HG02588 (cell line): ENCODE measurements around the gene PRICKLE2.

Experiments
- ATAC-seq: cut with Tn5 transposase; IDR thresholded peaks from one replicate; pipeline ENCODE4 v1.9.1; 2021; ENCODE audit warnings: mild to moderate bottlenecking, moderate library complexity; ENCODE audit not compliant: unreplicated experiment

The PRICKLE2 gene

DNA sequence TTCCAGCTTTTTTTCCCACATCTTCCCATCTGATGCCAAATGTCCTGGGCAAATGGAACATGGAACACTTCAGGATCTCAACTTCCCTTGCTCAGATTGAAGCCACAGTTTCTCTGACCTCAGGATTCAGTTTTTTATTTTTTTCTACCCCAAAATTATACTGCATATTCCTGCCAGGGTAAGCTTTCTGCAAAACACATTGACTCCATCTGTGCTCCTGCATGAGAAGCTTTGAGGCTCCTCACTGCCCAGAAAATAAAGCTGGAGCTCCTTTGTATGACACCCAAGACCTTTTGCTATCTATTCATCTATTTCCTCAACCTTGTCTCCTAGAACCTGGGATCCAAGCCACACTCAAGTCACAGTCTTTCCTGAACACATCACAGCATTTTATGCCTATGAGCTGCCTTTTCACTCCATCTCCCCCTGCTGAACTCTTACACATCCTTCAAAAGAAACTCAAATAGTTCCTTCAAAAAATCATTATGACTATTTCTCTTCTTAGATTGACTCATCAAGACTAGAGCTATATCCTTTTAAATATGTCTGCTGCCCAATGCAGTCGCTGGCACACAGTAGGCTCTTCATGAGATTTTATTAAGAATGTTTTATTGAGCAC is 144.5 kb downstream of the PRICKLE2 start:
- ATAC-seq: no peak

DNA sequence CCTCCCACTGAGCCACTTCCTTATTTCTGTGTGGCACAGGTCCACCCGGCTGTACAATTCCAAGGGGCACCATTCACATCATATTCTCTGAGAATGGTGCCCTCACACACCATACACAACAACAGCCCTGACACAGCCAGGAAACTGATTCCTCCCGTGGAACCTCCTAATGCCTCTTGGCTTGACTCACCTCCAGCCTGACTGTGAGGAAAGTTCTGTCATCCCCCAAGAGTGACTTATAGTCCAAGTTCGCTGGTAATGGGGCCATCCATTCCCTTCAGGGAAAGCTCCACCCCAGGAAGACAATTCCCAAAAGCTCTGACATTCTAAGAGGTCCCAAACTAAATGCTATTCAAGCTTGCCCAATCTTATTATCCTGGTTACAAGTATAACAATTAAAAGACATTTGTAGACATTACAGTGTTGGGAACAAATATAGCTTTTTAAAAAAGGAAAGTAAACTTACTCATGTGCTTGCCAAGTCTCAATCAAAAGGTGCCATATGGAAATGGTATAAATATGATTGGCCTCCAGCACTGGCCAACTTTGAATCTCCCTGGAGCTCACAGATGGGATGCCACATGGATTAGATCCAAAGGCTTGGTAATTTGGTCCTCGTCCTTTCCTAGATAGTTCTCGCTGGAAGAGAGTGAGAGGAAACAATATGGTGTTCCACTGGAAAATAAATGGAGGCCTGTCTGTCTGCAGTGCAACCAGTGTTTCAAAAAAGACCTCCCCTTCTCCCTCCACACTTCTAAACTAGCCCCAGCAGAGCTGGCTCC is 145.7 kb downstream of the PRICKLE2 start:
- no peak for ATAC-seq

DNA sequence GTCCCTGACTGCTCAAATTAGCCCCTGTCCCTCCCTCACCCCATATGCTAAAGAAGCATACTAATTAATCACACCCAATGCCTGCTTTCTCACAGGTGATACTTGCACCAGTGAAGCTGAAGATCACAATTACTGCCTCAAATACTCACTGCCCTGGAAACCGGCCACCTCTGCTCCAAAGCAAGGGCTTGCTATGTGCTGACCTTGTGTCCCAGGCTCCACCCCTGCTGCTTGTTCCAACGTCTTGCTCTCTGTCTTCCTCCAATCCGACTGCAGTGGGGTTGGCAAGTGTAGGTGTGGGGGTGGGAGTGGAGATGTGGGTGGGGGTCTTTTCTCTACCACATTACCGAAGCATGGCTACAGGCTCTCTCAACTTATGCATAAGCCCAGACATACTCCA is 146.3 kb downstream of the PRICKLE2 start:
- no peak for ATAC-seq

DNA sequence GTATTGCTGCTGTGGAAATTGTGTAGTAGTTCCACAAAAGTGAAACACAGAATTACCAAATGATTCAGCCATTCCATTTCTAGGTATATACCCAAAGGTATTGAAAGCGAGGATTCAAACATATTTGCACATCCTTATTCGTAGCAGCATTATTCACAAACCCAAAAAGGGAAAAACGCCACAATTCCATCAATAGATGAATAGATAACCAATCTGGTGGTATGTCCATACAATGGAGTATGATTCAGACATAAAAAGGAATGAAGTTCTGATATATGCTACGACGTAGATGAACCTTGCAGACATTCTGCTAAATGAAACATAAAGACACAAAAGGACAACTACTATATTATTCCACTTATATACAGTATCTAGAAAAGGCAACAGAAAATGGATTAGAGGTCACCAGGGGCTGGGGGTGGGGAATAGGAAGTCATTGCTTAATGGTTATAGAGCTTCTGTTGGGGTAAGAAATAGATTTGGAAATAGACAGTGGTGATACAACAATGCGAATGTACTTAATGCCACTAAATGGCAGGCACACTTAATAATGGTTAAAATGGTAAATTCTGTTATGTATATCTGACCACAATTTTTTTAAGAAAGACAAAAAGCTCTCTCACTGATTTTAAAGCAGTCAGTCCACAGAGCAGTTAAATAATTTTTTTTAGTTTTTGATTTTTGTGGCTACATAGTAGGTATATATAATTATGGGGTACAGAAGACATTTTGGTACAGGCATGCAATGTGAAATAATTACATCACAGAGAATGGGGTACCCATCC is 150.2 kb downstream of the PRICKLE2 start:
- no peak for ATAC-seq

DNA sequence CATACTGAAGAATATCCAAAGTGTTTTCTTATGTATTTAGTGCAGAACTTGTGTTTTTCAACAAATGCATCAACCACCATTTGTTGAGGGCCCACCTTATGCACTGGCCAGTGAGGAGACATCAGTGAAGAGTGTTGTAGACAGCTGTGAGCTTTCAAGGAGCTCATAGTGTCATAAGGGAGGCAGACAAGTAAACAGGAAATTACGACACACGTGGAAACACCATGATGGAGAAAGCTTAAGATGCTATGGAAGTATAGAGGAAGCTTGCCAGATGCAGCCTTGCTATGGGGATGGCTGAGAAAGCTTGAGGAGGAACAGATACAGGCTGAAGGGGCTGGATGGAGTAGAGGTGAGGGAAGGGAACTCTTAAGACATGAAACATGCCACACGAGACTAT is 151.2 kb downstream of the PRICKLE2 start:
- no peak for ATAC-seq

DNA sequence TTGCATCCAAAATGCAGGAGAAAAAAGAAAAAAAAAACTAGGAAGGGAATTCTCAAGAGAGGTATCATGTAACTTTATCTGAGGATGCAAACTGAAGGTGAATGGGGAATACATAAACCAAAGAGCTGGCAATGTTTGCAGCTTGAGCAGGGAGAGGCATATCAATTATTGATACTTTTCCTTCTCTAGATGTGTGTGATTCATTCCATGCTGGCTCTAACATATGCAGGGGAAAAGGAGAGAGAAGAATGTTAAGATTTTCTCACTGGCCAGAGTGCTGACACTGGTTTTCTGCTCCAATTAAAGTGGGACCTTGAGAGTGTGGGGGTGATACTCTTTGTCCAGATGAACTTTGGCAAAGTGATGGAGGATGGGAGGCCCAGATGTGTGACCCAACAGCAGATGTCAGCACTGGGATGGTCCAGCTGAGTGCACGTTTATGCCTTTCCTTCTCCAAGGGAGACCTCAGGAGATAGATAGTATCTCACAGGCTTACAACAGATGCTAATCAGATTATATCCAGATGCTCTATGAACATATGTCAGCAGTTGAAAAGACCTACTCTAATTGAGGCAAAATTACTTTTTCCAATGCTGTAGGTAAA is 152.0 kb downstream of the PRICKLE2 start:
- no peak for ATAC-seq

- no peak for ATAC-seq
These were observed 153.1 kb downstream of the PRICKLE2 start for GRCh38 chr3:64072126-64072525.

DNA sequence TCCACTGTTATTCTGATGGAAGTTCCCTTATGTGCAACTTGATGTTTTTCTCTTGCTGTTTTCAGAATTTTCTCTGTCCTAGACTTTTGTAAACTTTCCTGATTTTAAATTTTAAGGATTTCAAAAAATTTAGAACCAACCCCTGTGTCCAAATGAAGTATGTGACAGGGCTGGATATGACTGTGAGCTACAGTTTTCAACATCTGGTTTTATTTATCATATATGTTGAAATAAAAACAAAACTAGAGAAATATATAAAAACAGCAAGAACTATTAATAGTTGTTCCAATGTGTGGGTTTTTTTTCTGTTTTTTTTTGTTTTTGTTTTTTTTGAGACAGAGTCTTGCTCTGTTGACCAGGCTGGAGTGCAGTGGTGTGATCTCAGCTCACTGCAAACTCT is 154.6 kb downstream of the PRICKLE2 start:
- ATAC-seq: no peak

GRCh38 chr3:64067506-64068346 is 157.5 kb downstream of the PRICKLE2 start:
- ATAC-seq: no peak

- ATAC-seq: no peak
These were observed 160.5 kb downstream of the PRICKLE2 start for GRCh38 chr3:64064804-64065203.

DNA sequence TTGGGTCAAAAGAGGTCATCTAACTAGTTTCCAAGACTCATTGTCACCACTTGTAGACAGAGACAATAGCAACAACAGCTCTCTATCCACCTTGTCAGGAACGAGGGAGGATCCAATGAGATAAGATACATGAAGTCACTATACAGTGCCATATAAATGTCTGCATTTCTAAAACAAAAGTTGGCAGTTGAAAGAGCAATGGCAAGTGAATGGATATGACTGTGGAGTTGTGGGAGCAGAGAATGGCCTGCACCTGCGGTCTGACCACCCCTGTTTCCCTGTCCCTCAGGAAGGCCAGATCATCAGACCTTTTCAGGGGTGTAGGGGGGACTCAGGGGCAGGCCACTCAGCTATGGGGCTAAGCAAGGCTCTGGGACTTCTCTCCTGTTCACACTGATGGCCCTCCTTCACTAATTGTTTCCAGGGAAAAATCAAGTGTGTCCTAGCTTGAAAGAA is 161.3 kb downstream of the PRICKLE2 start:
- no peak for ATAC-seq

GRCh38 chr3:64063207-64063982 is 161.9 kb downstream of the PRICKLE2 start:
- ATAC-seq: no peak

DNA sequence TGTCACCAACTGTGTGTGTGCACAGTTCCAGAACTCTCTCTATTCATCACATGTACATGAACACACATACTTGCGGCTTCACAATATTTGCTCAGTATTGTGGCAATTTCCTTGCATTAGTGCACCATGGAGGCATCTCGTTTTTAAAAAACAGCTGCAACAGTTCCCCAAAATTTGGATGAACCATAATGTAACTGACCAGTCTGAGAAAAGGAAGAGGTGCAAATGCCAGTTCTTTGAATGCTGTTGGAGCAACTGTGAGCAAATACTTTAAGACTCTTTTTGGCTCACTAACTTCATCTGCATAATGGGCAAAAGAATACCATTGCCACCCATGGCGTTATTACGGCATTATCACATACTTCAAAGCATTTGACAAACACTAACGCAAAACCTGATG is 163.6 kb downstream of the PRICKLE2 start:
- no peak for ATAC-seq

DNA sequence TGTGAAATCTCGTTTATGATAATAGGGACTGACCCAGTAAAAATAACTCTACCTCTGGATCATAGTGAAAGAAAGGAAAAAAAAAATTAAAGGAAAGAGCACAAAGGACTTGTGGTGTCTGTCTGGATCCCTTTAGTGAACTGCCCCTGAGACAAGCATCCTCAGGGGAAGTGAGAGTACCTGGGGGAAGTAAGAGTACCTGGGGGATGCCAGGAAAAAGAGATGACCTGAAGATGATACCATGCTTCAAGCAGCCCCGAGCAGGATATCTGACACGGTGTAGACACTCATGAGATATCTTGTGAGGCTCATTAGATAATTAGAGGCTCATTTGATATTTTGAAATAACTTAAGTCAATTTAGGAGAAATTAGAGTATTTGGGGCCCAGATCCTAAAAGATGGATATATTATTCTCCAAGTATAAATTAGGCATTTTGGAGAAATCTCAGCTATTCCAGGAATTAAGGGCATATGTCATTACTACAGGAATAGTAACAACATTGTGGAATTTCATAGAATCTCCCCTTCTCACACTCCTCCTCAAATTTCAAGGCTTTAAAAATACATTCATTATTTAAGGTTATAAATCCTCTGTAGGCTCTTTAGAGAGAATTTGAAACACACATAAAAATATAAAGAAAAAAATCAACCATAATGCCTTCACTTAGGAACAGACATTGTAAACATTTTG is 165.6 kb downstream of the PRICKLE2 start:
- ATAC-seq: no peak

DNA sequence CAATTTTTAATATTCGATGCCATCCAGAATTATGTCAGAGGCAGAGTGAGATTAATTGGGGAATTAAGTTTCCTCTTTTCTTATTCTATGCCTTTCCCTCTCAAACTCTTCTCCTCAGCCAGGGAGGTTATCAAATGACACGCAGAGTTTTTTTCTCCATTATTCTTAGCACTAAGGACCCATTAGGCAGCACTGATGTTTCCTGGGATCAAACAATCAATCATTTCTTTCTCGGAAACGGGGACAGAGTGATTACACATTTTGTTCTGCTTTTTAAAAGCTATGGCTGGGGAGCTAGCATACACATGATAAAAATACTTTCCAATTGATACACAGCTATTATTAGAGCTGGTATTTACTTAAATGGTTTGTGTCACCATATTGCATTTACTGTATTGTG is 166.7 kb downstream of the PRICKLE2 start:
- no peak for ATAC-seq

DNA sequence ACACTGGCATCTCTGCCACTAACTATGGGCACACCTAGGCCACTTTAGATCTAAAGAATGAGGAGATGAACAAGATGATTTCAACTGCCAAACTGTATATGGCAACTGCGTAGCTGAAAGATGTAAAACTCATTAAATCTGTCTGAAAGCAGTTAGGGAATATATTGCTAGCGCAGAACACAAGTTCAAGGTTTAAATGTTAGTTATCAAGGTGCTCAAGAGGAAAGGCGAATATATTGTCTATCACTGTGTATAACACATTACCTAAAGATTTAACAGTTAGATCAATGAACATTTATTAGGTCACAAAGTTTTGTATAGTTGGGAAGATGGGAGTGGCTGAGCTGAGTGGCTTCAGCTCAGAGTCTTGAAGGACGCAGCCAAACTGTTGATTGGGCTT is 168.0 kb downstream of the PRICKLE2 start:
- ATAC-seq: no peak

GRCh38 chr3:64056606-64057180 is 168.6 kb downstream of the PRICKLE2 start:
- ATAC-seq: no peak

DNA sequence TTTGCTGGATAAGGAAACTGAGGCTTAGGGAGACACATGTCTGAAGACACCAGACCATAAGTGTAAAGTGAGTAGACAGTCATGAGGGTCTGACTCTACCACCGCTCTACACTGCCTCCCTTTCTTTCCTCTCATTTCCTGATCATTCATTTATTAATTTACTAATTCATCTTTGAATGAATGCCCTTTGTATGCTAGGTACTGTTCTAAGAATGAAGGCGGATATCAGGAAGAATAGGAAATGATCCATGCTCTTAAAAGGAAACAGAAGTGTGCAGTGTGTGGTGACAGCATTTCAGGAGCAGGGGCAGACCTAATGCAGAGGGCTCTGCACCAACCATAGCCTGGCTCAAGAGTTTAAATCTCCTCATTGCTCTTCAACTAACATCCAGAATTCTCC is 170.2 kb downstream of the PRICKLE2 start:
- no peak for ATAC-seq

DNA sequence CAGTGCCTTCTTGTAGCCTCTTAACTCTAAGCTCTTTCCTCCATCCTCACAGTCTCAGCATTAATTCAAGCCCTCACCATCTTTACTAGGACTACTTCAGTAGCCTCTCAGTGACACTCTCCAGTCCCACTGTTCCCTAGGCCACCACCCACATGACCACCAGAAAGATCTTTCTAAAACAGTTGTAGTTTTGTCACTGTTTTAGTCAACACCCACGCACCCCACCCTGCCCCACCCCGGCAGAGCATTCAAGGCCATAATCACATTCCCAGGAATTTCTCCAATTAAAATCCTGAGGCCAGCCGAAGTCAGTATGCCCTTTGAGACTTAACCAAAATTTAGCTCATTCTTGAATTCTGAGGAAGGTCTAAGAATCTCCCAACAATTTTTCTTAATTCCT is 170.8 kb downstream of the PRICKLE2 start:
- ATAC-seq: no peak
